Activated naive CD4-positive, alpha-beta T cell treated with anti-CD3 and anti-CD28 coated beads, Interleukin-2, amount 50 U/mL, for 72 hours (primary cell): Measurements from ENCODE around the gene HNRNPLL. TPM values are rescaled to one million over a fixed set of nuclear protein-coding genes. Genes with fewer than 3 reads are reported as not detected.
A peak's percentile ranks its signal among the peaks of the same experiment; 100 is the strongest.
"Not testable (repeated sequence)": the region's sequence is repeated elsewhere in the genome, so short reads cannot be mapped to it uniquely, and the experiment has no call there.

Experiments
- ATAC-seq, 2 donors: fragments of 150-1000 bp; cut with Tn5 transposase; 2 replicates each; pipeline ENCODE4 v1.10.0; 2021; ENCODE audit warnings: mild to moderate bottlenecking in 2 of 2, moderate library complexity in 2 of 2
- DNase-seq, 2 donors: peaks; one replicate each; pipeline ENCODE4 v3.0.0; 2021 to 2022; ENCODE audit warnings: low spot score in 2 of 2
- H3K27ac Mint-ChIP-seq, 2 donors: one replicate each; pipeline ENCODE4 v1.8.0; 2022; ENCODE audit warnings: mild to moderate bottlenecking in 2 of 2, mixed read lengths in 2 of 2
- H3K36me3 Mint-ChIP-seq, 2 donors: one replicate each; pipeline ENCODE4 v1.8.0; 2022; ENCODE audit warnings: mixed read lengths in 2 of 2
- H3K9me3 Mint-ChIP-seq, 2 donors: one replicate each; pipeline ENCODE4 v1.8.0; 2022; ENCODE audit warnings: mixed read lengths in 2 of 2
- total RNA-seq, 2 donors: library from RNA; stranded (reverse); gene quantifications; one replicate each; pipeline ENCODE4 v1.2.3, GENCODE V29; 2022

Gene HNRNPLL
- total RNA-seq, 2 donors from 2014 or later, result 49.1 to 61.8 TPM

- Mint-ChIP-seq H3K9me3 (no peaks in the 10 kb centered on the region), H3K27ac (no peak overlapping the region), H3K36me3 (no peaks in the 10 kb centered on the region)
- DNase-seq (no peak), ATAC-seq (peak in 1 of 2 donors; percentile 71)
Measured at GRCh38 chr2:38551746-38552145, 51.0 kb downstream of the HNRNPLL start.

DNA sequence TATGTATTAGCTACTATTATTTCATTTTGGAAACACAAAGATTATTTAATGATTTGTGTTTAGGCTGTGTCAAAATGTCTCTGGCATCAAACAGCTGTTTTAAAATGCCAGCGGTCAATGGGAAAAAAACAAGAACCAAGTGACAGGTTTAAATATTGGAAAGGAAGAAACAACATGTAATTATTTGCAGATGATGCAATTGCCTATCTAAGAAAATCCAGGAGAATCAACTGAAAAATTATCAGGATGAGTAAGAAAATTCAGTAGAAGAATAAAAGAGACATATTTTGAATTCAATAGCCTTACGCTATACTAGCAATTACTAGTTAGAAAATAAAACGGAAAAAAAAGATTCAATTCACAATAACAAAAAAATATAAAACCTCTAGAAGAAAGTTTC lies 51.6 kb downstream of the HNRNPLL start:
- H3K9me3 Mint-ChIP-seq, result no peaks in the 10 kb centered on the region
- H3K27ac Mint-ChIP-seq, result no peak overlapping the region
- ATAC-seq (no peak), DNase-seq (no peak)
- no peaks in the 10 kb centered on the region for H3K36me3 Mint-ChIP-seq

DNA sequence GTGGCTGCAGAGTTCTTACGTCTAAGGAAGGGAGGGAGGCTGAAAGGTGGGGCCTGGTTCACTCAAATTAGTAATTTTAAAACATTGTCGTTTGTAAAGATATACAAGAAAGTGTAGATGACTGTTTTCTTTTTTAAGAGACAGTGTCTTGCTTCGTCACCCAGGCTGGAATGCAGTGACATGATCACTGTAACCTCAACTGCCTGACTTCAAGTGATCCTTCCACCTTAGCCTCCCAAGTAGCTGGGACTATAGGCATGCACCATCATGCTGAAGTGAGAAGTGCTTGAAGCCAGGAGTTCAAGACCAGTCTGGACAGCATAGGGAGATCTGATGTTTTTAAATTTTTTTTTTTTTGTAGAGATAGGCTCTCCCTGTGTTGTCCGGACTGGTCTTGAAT lies 52.9 kb downstream of the HNRNPLL start:
- H3K9me3 Mint-ChIP-seq, result no peaks in the 10 kb centered on the region
- DNase-seq (no peak), ATAC-seq (no peak)
- no peaks in the 10 kb centered on the region for H3K36me3 Mint-ChIP-seq
- H3K27ac Mint-ChIP-seq, result no peak overlapping the region

DNA sequence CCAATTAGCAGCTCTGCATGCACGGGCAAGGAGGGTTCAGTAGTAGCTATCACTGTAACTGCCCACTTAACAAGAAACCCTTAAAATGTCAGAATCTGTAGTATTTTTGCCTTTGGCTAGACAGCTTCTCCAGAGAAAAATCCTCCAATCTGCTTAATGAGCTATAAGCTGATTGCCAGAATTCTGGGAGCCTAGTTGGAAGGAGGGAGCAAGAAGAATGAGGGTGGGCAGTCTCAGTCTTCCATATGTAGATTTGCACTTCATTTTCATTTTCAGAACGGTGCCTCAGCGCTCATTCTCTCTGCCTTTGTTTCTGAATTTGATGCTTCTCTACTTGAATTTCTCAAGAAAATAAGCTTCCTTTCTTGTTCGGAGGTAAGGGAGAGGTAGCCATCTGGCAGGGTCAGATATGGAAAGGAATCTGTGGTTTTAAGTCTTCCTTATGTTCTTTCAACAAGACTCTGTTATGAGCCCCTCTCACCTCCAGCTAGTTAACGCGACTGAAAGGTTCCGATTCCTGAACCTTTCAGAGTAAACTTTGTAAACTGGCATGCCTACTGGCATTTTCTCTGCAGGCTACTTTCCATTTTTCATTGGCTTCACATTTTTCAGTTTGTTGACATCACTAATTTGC lies 53.5 kb downstream of the HNRNPLL start:
- H3K9me3 Mint-ChIP-seq, result no peaks in the 10 kb centered on the region
- DNase-seq, result no peak
- H3K27ac Mint-ChIP-seq, result no peak overlapping the region
- no peak for ATAC-seq
- H3K36me3 Mint-ChIP-seq, result no peaks in the 10 kb centered on the region

GRCh38 chr2:38547791-38548190 lies 54.9 kb downstream of the HNRNPLL start:
- Mint-ChIP-seq H3K36me3 (no peaks in the 10 kb centered on the region), H3K9me3 (no peaks in the 10 kb centered on the region), H3K27ac (no peak overlapping the region)
- ATAC-seq, result no peak
- no peak for DNase-seq

- Mint-ChIP-seq H3K27ac (no peak overlapping the region), H3K36me3 (no peaks in the 10 kb centered on the region), H3K9me3 (no peaks in the 10 kb centered on the region)
- DNase-seq (no peak), ATAC-seq (no peak)
Measured at GRCh38 chr2:38546585-38546984, 56.1 kb downstream of the HNRNPLL start.

DNA sequence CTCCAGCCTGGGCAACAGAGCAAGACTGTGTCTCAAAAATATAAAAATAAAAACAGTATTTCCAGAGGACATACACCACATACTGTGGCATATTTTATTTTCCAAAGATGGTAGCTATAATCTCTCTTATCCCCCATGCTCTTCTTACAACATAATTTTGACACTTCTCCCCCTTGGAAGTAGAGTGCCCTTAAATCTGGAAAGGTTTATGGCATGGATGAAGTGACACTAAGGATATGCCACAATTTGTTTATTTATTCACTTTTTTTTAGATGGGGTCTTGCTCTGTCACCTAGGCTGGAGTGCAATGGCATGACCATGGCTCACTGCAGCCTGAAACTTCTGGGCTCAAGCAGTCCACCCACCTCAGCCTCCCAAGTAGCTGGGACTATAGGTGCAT lies 56.7 kb downstream of the HNRNPLL start:
- DNase-seq (no peak), ATAC-seq (no peak)
- Mint-ChIP-seq H3K36me3 (no peaks in the 10 kb centered on the region), H3K27ac (no peak overlapping the region), H3K9me3 (no peaks in the 10 kb centered on the region)

DNA sequence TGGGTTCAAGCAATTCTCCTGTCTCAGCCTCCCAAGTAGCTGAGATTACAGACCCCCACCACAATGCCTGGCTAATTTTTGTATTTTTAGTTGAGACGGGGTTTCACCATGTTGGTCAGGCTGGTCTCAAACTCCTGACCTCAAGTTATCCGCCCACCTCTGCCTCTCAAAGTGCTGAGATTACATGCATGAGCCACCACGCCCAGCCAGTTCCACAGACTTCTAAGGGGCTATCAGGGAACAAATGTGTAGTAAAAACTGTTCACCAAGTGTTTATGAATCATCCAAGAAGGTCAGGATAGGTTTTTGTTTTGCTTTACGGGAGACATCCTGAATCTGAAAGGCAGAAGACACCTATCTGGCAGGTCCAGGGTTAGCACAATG lies 60.5 kb downstream of the HNRNPLL start:
- not testable (repeated sequence) for H3K9me3 Mint-ChIP-seq, H3K27ac Mint-ChIP-seq, DNase-seq, H3K36me3 Mint-ChIP-seq
- ATAC-seq, result peak; percentile 47 to 50

- Mint-ChIP-seq H3K9me3 (no peaks in the 10 kb centered on the region), H3K27ac (no peak overlapping the region), H3K36me3 (no peaks in the 10 kb centered on the region)
- ATAC-seq (no peak), DNase-seq (no peak)
Measured at GRCh38 chr2:38540580-38541286, 62.0 kb downstream of the HNRNPLL start.

- no peak for ATAC-seq
- no peaks in the 10 kb centered on the region for H3K9me3 Mint-ChIP-seq
- no peaks in the 10 kb centered on the region for H3K36me3 Mint-ChIP-seq
- no peak overlapping the region for H3K27ac Mint-ChIP-seq
- no peak for DNase-seq
Measured at GRCh38 chr2:38539086-38539485, 63.6 kb downstream of the HNRNPLL start.

DNA sequence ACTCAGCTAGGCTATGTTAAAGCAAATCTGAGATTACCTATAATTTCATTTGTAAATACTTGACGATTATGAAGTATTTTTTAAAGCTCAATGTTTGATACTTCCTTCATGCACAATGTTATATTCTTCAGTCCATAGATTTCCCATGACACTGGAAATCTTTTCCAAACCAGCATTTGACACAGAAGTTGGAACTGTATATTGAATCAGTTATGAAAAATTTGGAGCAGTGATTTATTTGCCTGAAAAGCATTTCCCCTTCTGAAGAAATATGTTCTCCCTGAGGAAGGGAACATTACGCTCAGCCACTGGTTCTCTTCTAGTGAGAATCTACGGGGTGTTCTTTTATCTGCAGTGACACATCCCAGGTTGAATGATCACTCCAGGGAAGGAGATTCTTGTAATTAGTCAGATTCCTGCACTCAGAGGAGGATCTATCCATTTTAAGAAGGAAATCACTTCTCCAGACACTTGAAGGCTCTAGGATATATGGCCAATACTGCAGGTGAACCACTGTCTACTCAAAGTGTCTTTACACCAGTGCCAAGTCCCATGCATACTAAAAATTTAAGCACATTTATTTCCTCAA lies 64.7 kb downstream of the HNRNPLL start:
- H3K9me3 Mint-ChIP-seq, result no peaks in the 10 kb centered on the region
- DNase-seq, result no peak
- ATAC-seq, result no peak
- H3K36me3 Mint-ChIP-seq, result no peaks in the 10 kb centered on the region
- H3K27ac Mint-ChIP-seq, result no peak overlapping the region

DNA sequence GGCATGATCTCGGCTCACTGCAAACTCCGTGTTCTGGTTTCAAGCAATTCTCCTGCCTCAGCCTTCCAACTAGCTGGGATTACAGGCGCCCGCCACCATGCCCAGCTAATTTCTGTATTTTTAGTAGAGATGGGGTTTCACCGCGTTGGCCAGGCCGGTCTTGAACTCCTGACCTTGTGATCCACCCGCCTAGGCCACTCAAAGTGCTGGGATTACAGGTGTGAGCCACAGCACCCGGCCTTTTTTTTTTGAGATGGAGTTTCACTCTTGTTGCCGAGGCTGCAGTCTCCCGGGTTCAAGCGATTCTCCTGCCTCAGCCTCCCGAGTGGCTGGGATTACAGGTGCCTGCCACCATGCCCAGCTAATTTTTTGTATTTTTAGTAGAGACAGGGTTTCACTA lies 65.4 kb downstream of the HNRNPLL start:
- H3K27ac Mint-ChIP-seq, ATAC-seq, H3K36me3 Mint-ChIP-seq, DNase-seq, H3K9me3 Mint-ChIP-seq: not testable (repeated sequence)

- H3K36me3 Mint-ChIP-seq, result no peaks in the 10 kb centered on the region
- ATAC-seq (peak; percentile 95 to 99), DNase-seq (peak; percentile 77 to 93)
- no peaks in the 10 kb centered on the region for H3K9me3 Mint-ChIP-seq
- no peak overlapping the region for H3K27ac Mint-ChIP-seq
Measured at GRCh38 chr2:38535744-38536506, 66.8 kb downstream of the HNRNPLL start.

DNA sequence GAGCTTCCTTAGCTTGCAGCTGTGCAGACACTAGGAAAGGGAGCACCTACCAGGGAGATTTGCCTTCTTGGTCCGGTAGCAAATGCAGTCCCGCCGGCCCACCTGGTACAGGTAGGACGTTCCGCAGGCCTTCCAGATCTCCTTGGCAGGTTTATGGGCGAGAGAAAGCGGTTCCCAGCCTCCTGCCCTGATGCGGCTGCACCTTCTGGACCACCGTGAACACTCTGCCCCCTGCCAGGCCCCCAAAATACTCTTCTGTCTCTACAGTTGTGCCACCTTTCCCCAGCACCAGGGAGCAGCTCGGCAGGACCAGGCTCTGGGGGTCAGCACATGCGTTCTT lies 67.4 kb downstream of the HNRNPLL start:
- Mint-ChIP-seq H3K9me3 (no peaks in the 10 kb centered on the region), H3K36me3 (no peaks in the 10 kb centered on the region), H3K27ac (no peak overlapping the region)
- no peak for ATAC-seq
- DNase-seq, result no peak

DNA sequence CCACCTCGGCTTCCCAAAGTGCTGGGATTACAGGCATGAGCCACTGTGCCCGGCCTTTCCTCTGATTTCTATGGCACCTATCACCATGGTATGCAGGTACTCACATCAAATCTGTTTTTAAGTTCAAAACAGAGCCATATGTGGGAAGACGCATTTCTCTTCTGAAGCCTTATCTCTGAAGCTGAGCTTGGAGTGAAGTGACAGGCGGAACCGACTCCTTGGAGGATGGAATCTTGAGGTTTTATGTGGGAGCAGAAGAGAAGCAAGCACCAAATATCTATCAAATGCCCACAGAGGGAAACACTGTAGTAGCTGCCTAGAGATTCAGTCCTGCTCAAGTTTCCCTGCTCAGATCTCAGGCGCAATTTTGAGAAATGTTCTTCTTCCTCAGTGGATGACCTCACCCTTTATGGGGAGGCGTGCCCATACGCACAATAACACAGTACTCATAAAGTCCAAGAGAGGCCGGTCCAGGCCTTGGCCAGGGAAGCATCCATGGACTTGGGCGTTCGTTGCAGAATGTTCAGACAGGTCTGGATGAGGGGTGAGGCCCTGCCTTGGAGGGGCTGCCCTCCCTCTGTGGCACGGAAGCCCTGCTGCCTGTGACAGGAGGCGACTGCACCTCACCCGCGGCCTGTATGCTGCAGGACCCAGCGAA lies 67.9 kb downstream of the HNRNPLL start:
- H3K27ac Mint-ChIP-seq, result no peak overlapping the region
- no peaks in the 10 kb centered on the region for H3K9me3 Mint-ChIP-seq

GRCh38 chr2:38533757-38534545 lies 68.8 kb downstream of the HNRNPLL start:
- H3K27ac Mint-ChIP-seq, result no peak overlapping the region
- no peak for DNase-seq
- no peaks in the 10 kb centered on the region for H3K9me3 Mint-ChIP-seq

More for the DNA sequence above, 67.9 kb downstream of the HNRNPLL start:
- no peak for ATAC-seq
- DNase-seq, result no peak
- H3K36me3 Mint-ChIP-seq, result no peaks in the 10 kb centered on the region

More at GRCh38 chr2:38533757-38534545, 68.8 kb downstream of the HNRNPLL start:
- H3K36me3 Mint-ChIP-seq, result no peaks in the 10 kb centered on the region
- no peak for ATAC-seq
